Gastroesophageal sphincter (tissue), 3 donors: ENCODE data around the gene POTEJ.
"Not testable (repeated sequence)": the region's sequence is repeated elsewhere in the genome, so short reads cannot be mapped to it uniquely, and the experiment has no call there.

ENCODE experiments used
- POLR2A ChIP-seq, 2 donors: fragments of 450-650 bp; IDR thresholded peaks; one replicate each; pipeline ENCODE4 v1.6.1; 2017; ENCODE audit warnings: antibody characterized with exemption in 2 of 2, mild to moderate bottlenecking in 2 of 2, moderate library complexity in 1 of 2
- POLR2AphosphoS5 ChIP-seq: sonication (generic); formaldehyde crosslinking; IDR thresholded peaks from one replicate; pipeline ENCODE4 v1.6.1; 2017; ENCODE audit warnings: antibody characterized with exemption
- TF ChIP-seq, protein P1 (sequence below), 4 experiments: fragments of 200-600 bp in 2 of 4; fragments of 450-650 bp in 2 of 4; sonication (generic) in 1 of 4; IDR thresholded peaks; one replicate each; pipeline ENCODE4 v1.5.1; 2017 to 2019; ENCODE audit warnings: antibody characterized with exemption in 4 of 4, mild to moderate bottlenecking in 2 of 4, moderate library complexity in 2 of 4

DNA sequence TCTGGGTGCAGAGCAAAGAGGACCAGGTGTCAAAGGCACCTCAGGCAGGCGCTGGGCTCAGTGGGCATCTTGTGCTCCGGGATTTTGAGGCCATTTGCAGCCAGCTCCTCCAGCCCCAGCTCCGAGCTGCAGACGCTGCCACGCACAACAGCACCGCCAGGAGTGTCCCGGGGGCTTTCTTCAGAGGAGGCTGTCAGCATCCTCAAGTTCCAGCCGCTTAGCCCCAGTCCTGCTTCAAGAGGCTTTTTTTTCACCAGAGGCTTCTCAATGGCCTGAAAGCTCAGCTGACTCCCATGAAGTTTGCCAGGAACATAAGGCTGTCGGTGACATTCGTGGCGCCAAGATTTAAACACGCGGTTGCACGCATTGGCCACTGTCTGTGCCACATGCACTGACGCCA lies 754 bp upstream of the POTEJ start:
- TF ChIP-seq, protein P1, sequence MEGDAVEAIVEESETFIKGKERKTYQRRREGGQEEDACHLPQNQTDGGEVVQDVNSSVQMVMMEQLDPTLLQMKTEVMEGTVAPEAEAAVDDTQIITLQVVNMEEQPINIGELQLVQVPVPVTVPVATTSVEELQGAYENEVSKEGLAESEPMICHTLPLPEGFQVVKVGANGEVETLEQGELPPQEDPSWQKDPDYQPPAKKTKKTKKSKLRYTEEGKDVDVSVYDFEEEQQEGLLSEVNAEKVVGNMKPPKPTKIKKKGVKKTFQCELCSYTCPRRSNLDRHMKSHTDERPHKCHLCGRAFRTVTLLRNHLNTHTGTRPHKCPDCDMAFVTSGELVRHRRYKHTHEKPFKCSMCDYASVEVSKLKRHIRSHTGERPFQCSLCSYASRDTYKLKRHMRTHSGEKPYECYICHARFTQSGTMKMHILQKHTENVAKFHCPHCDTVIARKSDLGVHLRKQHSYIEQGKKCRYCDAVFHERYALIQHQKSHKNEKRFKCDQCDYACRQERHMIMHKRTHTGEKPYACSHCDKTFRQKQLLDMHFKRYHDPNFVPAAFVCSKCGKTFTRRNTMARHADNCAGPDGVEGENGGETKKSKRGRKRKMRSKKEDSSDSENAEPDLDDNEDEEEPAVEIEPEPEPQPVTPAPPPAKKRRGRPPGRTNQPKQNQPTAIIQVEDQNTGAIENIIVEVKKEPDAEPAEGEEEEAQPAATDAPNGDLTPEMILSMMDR (IDR thresholded peaks at IDR 0.05) = not testable (repeated sequence)
- TF ChIP-seq POLR2AphosphoS5; POLR2A (IDR thresholded peaks at IDR 0.05): not testable (repeated sequence)
